ENCODE measurements around the gene PPP1CC.
A peak's percentile ranks its signal among the peaks of the same experiment; 100 is the strongest.
"Not testable (repeated sequence)": the region's sequence is repeated elsewhere in the genome, so short reads cannot be mapped to it uniquely, and the experiment has no call there.

Gene PPP1CC

GRCh38 chr12:110726708-110727369 is 15.9 kb downstream of the PPP1CC start:
- Mint-ChIP-seq H3K4me1 (ENCODE audit: low read depth) (peaks cover 9% of the 10 kb centered on the region), H3K9me3 (no peaks in the 10 kb centered on the region), H3K27ac (no peak overlapping the region), H3K27me3 (no peaks in the 10 kb centered on the region), H3K36me3 (ENCODE audit: low read depth) (peaks cover 95% of the 10 kb centered on the region), H3K4me3 (no peak overlapping the region)
- intact Hi-C loops (cut with micrococcal nuclease): no loop called here

- Mint-ChIP-seq H3K27me3 (no peaks in the 10 kb centered on the region), H3K27ac (no peak overlapping the region), H3K9me3 (no peaks in the 10 kb centered on the region), H3K4me3 (no peak overlapping the region), H3K36me3 (ENCODE audit: low read depth) (peaks cover 95% of the 10 kb centered on the region), H3K4me1 (ENCODE audit: low read depth) (peaks cover 9% of the 10 kb centered on the region)
- intact Hi-C loops (cut with micrococcal nuclease): no loop called here
Measured at GRCh38 chr12:110726028-110726427, 16.7 kb downstream of the PPP1CC start.

- intact Hi-C loops (cut with micrococcal nuclease): no loop called here
- Mint-ChIP-seq H3K4me1 (ENCODE audit: low read depth) (peaks cover 9% of the 10 kb centered on the region), H3K4me3 (no peak overlapping the region), H3K9me3 (no peaks in the 10 kb centered on the region), H3K27ac (no peak overlapping the region), H3K36me3 (ENCODE audit: low read depth) (peaks cover 95% of the 10 kb centered on the region), H3K27me3 (no peaks in the 10 kb centered on the region)
Measured at GRCh38 chr12:110725267-110725666, 17.4 kb downstream of the PPP1CC start.

GRCh38 chr12:110722892-110723291 is 19.8 kb downstream of the PPP1CC start:
- intact Hi-C loops (cut with micrococcal nuclease); H3K27ac Mint-ChIP-seq; H3K27me3 Mint-ChIP-seq; H3K4me3 Mint-ChIP-seq; H3K9me3 Mint-ChIP-seq: not testable (repeated sequence)
- peaks cover 19% of the 10 kb centered on the region for H3K4me1 Mint-ChIP-seq (ENCODE audit: low read depth)
- peaks cover 95% of the 10 kb centered on the region for H3K36me3 Mint-ChIP-seq (ENCODE audit: low read depth)

GRCh38 chr12:110721570-110721969 is 21.1 kb downstream of the PPP1CC start:
- H3K36me3 Mint-ChIP-seq (ENCODE audit: low read depth): peaks cover 94% of the 10 kb centered on the region
- no peaks in the 10 kb centered on the region for H3K9me3 Mint-ChIP-seq
- no peak overlapping the region for H3K4me3 Mint-ChIP-seq
- H3K4me1 Mint-ChIP-seq (ENCODE audit: low read depth): peaks cover 17% of the 10 kb centered on the region
- no peak overlapping the region for H3K27ac Mint-ChIP-seq
- intact Hi-C loops (cut with micrococcal nuclease): no loop called here
- no peaks in the 10 kb centered on the region for H3K27me3 Mint-ChIP-seq

GRCh38 chr12:110720516-110720915 is 22.2 kb downstream of the PPP1CC start:
- Mint-ChIP-seq H3K27ac (no peak overlapping the region), H3K27me3 (no peaks in the 10 kb centered on the region), H3K4me1 (ENCODE audit: low read depth) (peaks cover 13% of the 10 kb centered on the region), H3K36me3 (ENCODE audit: low read depth) (peaks cover 90% of the 10 kb centered on the region), H3K9me3 (no peaks in the 10 kb centered on the region), H3K4me3 (no peak overlapping the region)
- intact Hi-C loops (cut with micrococcal nuclease): no loop called here

GRCh38 chr12:110718222-110718908 is 24.3 kb downstream of the PPP1CC start:
- no peak overlapping the region for H3K27ac Mint-ChIP-seq
- peaks cover 68% of the 10 kb centered on the region for H3K36me3 Mint-ChIP-seq (ENCODE audit: low read depth)
- intact Hi-C loops (cut with micrococcal nuclease): no loop called here
- no peaks in the 10 kb centered on the region for H3K27me3 Mint-ChIP-seq
- H3K4me1 Mint-ChIP-seq (ENCODE audit: low read depth): peaks cover 13% of the 10 kb centered on the region
- no peak overlapping the region for H3K4me3 Mint-ChIP-seq
- H3K9me3 Mint-ChIP-seq: no peaks in the 10 kb centered on the region

- H3K9me3 Mint-ChIP-seq: no peaks in the 10 kb centered on the region
- peaks cover 59% of the 10 kb centered on the region for H3K36me3 Mint-ChIP-seq (ENCODE audit: low read depth)
- no peaks in the 10 kb centered on the region for H3K27me3 Mint-ChIP-seq
- no peak overlapping the region for H3K4me3 Mint-ChIP-seq
- peaks cover 13% of the 10 kb centered on the region for H3K4me1 Mint-ChIP-seq (ENCODE audit: low read depth)
- intact Hi-C loops (cut with micrococcal nuclease): no loop called here
- H3K27ac Mint-ChIP-seq: no peak overlapping the region
Measured at GRCh38 chr12:110717037-110717436, 25.7 kb downstream of the PPP1CC start.

GRCh38 chr12:110708917-110709316 is 33.8 kb downstream of the PPP1CC start:
- Mint-ChIP-seq H3K36me3 (ENCODE audit: low read depth) (peaks cover 6% of the 10 kb centered on the region), H3K4me3 (no peak overlapping the region), H3K4me1 (ENCODE audit: low read depth) (no peaks in the 10 kb centered on the region), H3K9me3 (no peaks in the 10 kb centered on the region), H3K27me3 (no peaks in the 10 kb centered on the region), H3K27ac (no peak overlapping the region)
- intact Hi-C loops (cut with micrococcal nuclease): no loop called here

GRCh38 chr12:110705309-110705708 is 37.4 kb downstream of the PPP1CC start:
- Mint-ChIP-seq H3K4me1 (ENCODE audit: low read depth) (peaks cover 1% of the 10 kb centered on the region), H3K4me3 (no peak overlapping the region), H3K27ac (no peak overlapping the region), H3K36me3 (ENCODE audit: low read depth) (peaks cover 6% of the 10 kb centered on the region), H3K27me3 (no peaks in the 10 kb centered on the region), H3K9me3 (no peaks in the 10 kb centered on the region)
- intact Hi-C loops (cut with micrococcal nuclease): no loop called here

- Mint-ChIP-seq H3K4me3 (no peak overlapping the region), H3K27me3 (no peaks in the 10 kb centered on the region), H3K4me1 (ENCODE audit: low read depth) (peaks cover 7% of the 10 kb centered on the region), H3K9me3 (no peaks in the 10 kb centered on the region), H3K36me3 (ENCODE audit: low read depth) (peaks cover 6% of the 10 kb centered on the region), H3K27ac (no peak overlapping the region)
- intact Hi-C loops (cut with micrococcal nuclease): no loop called here
Measured at GRCh38 chr12:110704750-110705149, 37.9 kb downstream of the PPP1CC start.

GRCh38 chr12:110704231-110704630 is 38.5 kb downstream of the PPP1CC start:
- Mint-ChIP-seq H3K4me1 (ENCODE audit: low read depth) (peaks cover 12% of the 10 kb centered on the region), H3K4me3 (no peak overlapping the region), H3K27ac (no peak overlapping the region), H3K9me3 (no peaks in the 10 kb centered on the region), H3K36me3 (ENCODE audit: low read depth) (peaks cover 6% of the 10 kb centered on the region), H3K27me3 (no peaks in the 10 kb centered on the region)
- intact Hi-C loops (cut with micrococcal nuclease): no loop called here

GRCh38 chr12:110702081-110702480 is 40.6 kb downstream of the PPP1CC start:
- no peaks in the 10 kb centered on the region for H3K27me3 Mint-ChIP-seq
- no peaks in the 10 kb centered on the region for H3K36me3 Mint-ChIP-seq (ENCODE audit: low read depth)
- no peaks in the 10 kb centered on the region for H3K9me3 Mint-ChIP-seq
- H3K27ac Mint-ChIP-seq: no peak overlapping the region
- intact Hi-C loops (cut with micrococcal nuclease): no loop called here
- no peak overlapping the region for H3K4me3 Mint-ChIP-seq
- H3K4me1 Mint-ChIP-seq (ENCODE audit: low read depth): peaks cover 34% of the 10 kb centered on the region

- Mint-ChIP-seq H3K27me3 (no peaks in the 10 kb centered on the region), H3K27ac (peak overlapping the region; percentile 64), H3K4me3 (no peak overlapping the region), H3K9me3 (no peaks in the 10 kb centered on the region), H3K4me1 (ENCODE audit: low read depth) (peaks cover 53% of the 10 kb centered on the region), H3K36me3 (ENCODE audit: low read depth) (no peaks in the 10 kb centered on the region)
- intact Hi-C loops (cut with micrococcal nuclease): no loop called here
Measured at GRCh38 chr12:110699591-110700445, 42.9 kb downstream of the PPP1CC start.
